HepG2 (cell line): Measurements from ENCODE around the gene CAMSAP3. TPM values are rescaled to one million over a fixed set of nuclear protein-coding genes. Genes with fewer than 3 reads are reported as not detected.
A peak's percentile ranks its signal among the peaks of the same experiment; 100 is the strongest.

Experiments
- E2F2 ChIP-seq: sonication (generic); formaldehyde crosslinking; IDR thresholded peaks from 2 replicates; pipeline ENCODE4 v1.4.0; 2020; ENCODE audit warnings: missing genetic modification reagents, borderline replicate concordance
- FOSL1 ChIP-seq: sonication (generic); formaldehyde crosslinking; IDR thresholded peaks from 2 replicates; pipeline ENCODE4 v1.9.0; 2021; ENCODE audit warnings: missing genetic modification reagents, borderline replicate concordance
- HCFC1 ChIP-seq: fragments of 150-350 bp; IDR thresholded peaks from 2 replicates; pipeline ENCODE4 v1.6.1; 2014; ENCODE audit warnings: low read depth, low read length
- KDM5B ChIP-seq: sonication (generic); formaldehyde crosslinking; IDR thresholded peaks from 2 replicates; pipeline ENCODE4 v1.4.0; 2020; ENCODE audit warnings: missing genetic modification reagents, mild to moderate bottlenecking, borderline replicate concordance
- MYC ChIP-seq: sonication (generic); formaldehyde crosslinking; IDR thresholded peaks from 2 replicates; pipeline ENCODE4 v1.9.0; 2021; ENCODE audit warnings: missing genetic modification reagents, borderline replicate concordance
- PHB2 ChIP-seq: fragments of 450-650 bp; IDR thresholded peaks from 2 replicates; pipeline ENCODE4 v1.6.1; 2018; ENCODE audit not compliant: partially characterized antibody
- POLR2A ChIP-seq, 2 experiments: IDR thresholded peaks; 2 replicates each; pipeline ENCODE4 v1.6.1; 2011; ENCODE audit warnings: low read depth in 2 of 2, low read length in 2 of 2, mild to moderate bottlenecking in 1 of 2, moderate library complexity in 1 of 2; ENCODE audit not compliant: insufficient read depth in 1 of 2
- RBFOX2 ChIP-seq: fragments of 200-400 bp; formaldehyde crosslinking; IDR thresholded peaks from 2 replicates; pipeline ENCODE4 v1.6.1; 2017; ENCODE audit warnings: low read depth, mild to moderate bottlenecking, low read length
- SALL1 ChIP-seq: sonication (generic); formaldehyde crosslinking; IDR thresholded peaks from 2 replicates; pipeline ENCODE4 v1.8.0; 2022; ENCODE audit warnings: mild to moderate bottlenecking, missing genetic modification reagents
- SRY ChIP-seq: sonication (generic); formaldehyde crosslinking; IDR thresholded peaks from 2 replicates; pipeline ENCODE4 v1.8.0; 2022; ENCODE audit warnings: mild to moderate bottlenecking, missing genetic modification reagents
- ZEB1 ChIP-seq: IDR thresholded peaks from 2 replicates; pipeline ENCODE4 v1.6.1; 2012; ENCODE audit warnings: mild to moderate bottlenecking, low read depth, inconsistent platforms; ENCODE audit not compliant: insufficient replicate concordance
- ZGPAT ChIP-seq: IDR thresholded peaks from 2 replicates; pipeline ENCODE4 v1.6.1; 2016; ENCODE audit warnings: mild to moderate bottlenecking
- ZNF646 ChIP-seq: sonication (generic); formaldehyde crosslinking; IDR thresholded peaks from 2 replicates; pipeline ENCODE4 v1.9.0; 2021; ENCODE audit warnings: mild to moderate bottlenecking, missing genetic modification reagents
- polyA plus RNA-seq, 8 experiments: library from polyadenylated mRNA; depleted of rRNA in 3 of 8; stranded (reverse) in 7 of 8; unstranded in 1 of 8; fragments of >200 nt; fragmentation: Illumina TruSeq in 4 of 8; extraction: Trizol in 4 of 8; gene quantifications; 2 replicates each; pipeline versions ENCODE4 v1.2.1 to v1.2.3, GENCODE V29; 2011 to 2016; ENCODE audit warnings: low read depth in 4 of 8, missing spikeins in 1 of 8, mixed read lengths in 1 of 8; ENCODE audit not compliant: insufficient read depth in 1 of 8
- total RNA-seq, 5 experiments: library from RNA; depleted of rRNA; stranded (reverse); fragments of >200 nt; fragmentation: Illumina TruSeq; extraction: Trizol; gene quantifications; 2 replicates each; pipeline ENCODE4 v1.2.3, GENCODE V29; 2016; ENCODE audit warnings: low read depth in 1 of 5
- TF ChIP-seq, protein P1 (sequence below): IDR thresholded peaks from 2 replicates; pipeline ENCODE4 v1.6.1; 2016
- TF ChIP-seq, protein P2 (sequence below): sonication (generic); formaldehyde crosslinking; IDR thresholded peaks from 2 replicates; pipeline ENCODE4 v1.4.0; 2020; ENCODE audit warnings: missing genetic modification reagents, borderline replicate concordance

The CAMSAP3 gene
- total and polyA plus RNA-seq, 2 of the 13 experiments (the other 11 are each of a cell fraction or from before 2014, with no cell fraction given) = 10.8 to 11.8 TPM

- no peak for TF ChIP-seq ZNF646 (CRISPR knock-in tag)
- TF ChIP-seq RBFOX2 = peak; percentile 71
- TF ChIP-seq, protein P1, sequence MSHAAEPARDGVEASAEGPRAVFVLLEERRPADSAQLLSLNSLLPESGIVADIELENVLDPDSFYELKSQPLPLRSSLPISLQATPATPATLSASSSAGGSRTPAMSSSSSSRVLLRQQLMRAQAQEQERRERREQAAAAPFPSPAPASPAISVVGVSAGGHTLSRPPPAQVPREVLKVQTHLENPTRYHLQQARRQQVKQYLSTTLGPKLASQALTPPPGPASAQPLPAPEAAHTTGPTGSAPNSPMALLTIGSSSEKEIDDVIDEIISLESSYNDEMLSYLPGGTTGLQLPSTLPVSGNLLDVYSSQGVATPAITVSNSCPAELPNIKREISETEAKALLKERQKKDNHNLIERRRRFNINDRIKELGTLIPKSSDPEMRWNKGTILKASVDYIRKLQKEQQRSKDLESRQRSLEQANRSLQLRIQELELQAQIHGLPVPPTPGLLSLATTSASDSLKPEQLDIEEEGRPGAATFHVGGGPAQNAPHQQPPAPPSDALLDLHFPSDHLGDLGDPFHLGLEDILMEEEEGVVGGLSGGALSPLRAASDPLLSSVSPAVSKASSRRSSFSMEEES (CRISPR knock-in tag) = no peak
- no peak for TF ChIP-seq POLR2A (IDR thresholded peaks at IDR 0.05; ENCODE audit: insufficient read depth in 1 of 2, low read depth in 2 of 2, low read length in 2 of 2)
- TF ChIP-seq, protein P2, sequence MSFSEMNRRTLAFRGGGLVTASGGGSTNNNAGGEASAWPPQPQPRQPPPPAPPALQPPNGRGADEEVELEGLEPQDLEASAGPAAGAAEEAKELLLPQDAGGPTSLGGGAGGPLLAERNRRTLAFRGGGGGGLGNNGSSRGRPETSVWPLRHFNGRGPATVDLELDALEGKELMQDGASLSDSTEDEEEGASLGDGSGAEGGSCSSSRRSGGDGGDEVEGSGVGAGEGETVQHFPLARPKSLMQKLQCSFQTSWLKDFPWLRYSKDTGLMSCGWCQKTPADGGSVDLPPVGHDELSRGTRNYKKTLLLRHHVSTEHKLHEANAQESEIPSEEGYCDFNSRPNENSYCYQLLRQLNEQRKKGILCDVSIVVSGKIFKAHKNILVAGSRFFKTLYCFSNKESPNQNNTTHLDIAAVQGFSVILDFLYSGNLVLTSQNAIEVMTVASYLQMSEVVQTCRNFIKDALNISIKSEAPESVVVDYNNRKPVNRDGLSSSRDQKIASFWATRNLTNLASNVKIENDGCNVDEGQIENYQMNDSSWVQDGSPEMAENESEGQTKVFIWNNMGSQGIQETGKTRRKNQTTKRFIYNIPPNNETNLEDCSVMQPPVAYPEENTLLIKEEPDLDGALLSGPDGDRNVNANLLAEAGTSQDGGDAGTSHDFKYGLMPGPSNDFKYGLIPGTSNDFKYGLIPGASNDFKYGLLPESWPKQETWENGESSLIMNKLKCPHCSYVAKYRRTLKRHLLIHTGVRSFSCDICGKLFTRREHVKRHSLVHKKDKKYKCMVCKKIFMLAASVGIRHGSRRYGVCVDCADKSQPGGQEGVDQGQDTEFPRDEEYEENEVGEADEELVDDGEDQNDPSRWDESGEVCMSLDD (CRISPR knock-in tag) = 0 out of 2 replicates have a peak, but pooled peaks have one; percentile 16
- peak; percentile 38 for TF ChIP-seq ZEB1
- 0 out of 2 replicates have a peak, but pooled peaks have one; percentile 20 for TF ChIP-seq SALL1
- TF ChIP-seq E2F2 (CRISPR knock-in tag) = no peak
- no peak for TF ChIP-seq FOSL1
- no peak for TF ChIP-seq PHB2
- TF ChIP-seq SRY (CRISPR knock-in tag) = 0 out of 2 replicates have a peak, but pooled peaks have one; percentile 16
- no peak for TF ChIP-seq ZGPAT (CRISPR knock-in tag)
- 0 out of 2 replicates have a peak, but pooled peaks have one; percentile 42 for TF ChIP-seq KDM5B (CRISPR knock-in tag)
- no peak for TF ChIP-seq HCFC1
- 0 out of 2 replicates have a peak, but pooled peaks have one; percentile 5 for TF ChIP-seq MYC (CRISPR knock-in tag)
These were observed 711 bp downstream of the CAMSAP3 start (continued) for GRCh38 chr19:7596211-7596937.
